Adrenal gland (tissue), 12 donors: ENCODE data around the gene DCLK3. TPM values are rescaled to one million over a fixed set of nuclear protein-coding genes. Genes with fewer than 3 reads are reported as not detected.

ENCODE experiments used
- DNase-seq, 7 donors: peaks; one replicate each; pipeline ENCODE4 v3.0.0-alpha.2; 2019 to 2020
- H3K27ac ChIP-seq, 5 donors: fragments of 200-600 bp; sonication (generic) in 4 of 5; 1 replicate in 3 of 5; 2 replicates in 2 of 5; pipeline versions ENCODE4 v1.5.1 to v1.8.0; 2016 to 2020; ENCODE audit warnings: mild to moderate bottlenecking in 1 of 5
- H3K27me3 ChIP-seq: fragments of 200-600 bp; 2 replicates; pipeline ENCODE4 v1.8.0; 2021
- H3K36me3 ChIP-seq, 2 donors: fragments of 200-600 bp; replicated peaks in 1 of 2; 1 replicate in 1 of 2; 2 replicates in 1 of 2; pipeline versions ENCODE4 v1.5.1 to v1.8.0; 2018 to 2022
- H3K4me1 ChIP-seq, 2 donors: fragments of 200-600 bp; replicated peaks in 1 of 2; 1 replicate in 1 of 2; 2 replicates in 1 of 2; pipeline versions ENCODE4 v1.5.1 to v1.8.0; 2018 to 2021
- H3K4me3 ChIP-seq, 4 donors: fragments of 200-600 bp; sonication (generic) in 3 of 4; one replicate each; pipeline ENCODE4 v1.5.1; 2016 to 2018
- H3K9me3 ChIP-seq, 3 donors: fragments of 200-600 bp; sonication (generic) in 1 of 3; replicated peaks in 1 of 3; 1 replicate in 2 of 3; 2 replicates in 1 of 3; pipeline versions ENCODE4 v1.5.1 to v1.8.0; 2016 to 2021
- POLR2A ChIP-seq, 2 donors: fragments of 450-650 bp; IDR thresholded peaks; one replicate each; pipeline ENCODE4 v1.6.1; 2017; ENCODE audit warnings: antibody characterized with exemption in 2 of 2, mild to moderate bottlenecking in 2 of 2, moderate library complexity in 1 of 2
- WGBS, 4 donors: extraction: QIAGEN DNeasy Blood & Tissue Kit in 2 of 4; methylation state at CpG; one replicate each; pipeline versions ENCODE4 v1.1.5 to v1.1.7; 2013 to 2017; 5-methylcytosine and 5-hydroxymethylcytosine counted together
- intact Hi-C, 2 donors: fragments of 100-400 bp; cut with DNase I; formaldehyde crosslinking; loops; one replicate each; pipeline versions ENCODE4 v1.14.1 to v1.15.0; 2022 to 2023
- polyA plus RNA-seq, 3 donors: library from polyadenylated mRNA; stranded (reverse); fragments of 200-250 nt in 2 of 3; fragments of 350-450 nt in 1 of 3; fragmentation: Illumina TruSeq in 1 of 3; extraction: RNeasy Lipid Tissue Mini Kit (QIAGEN cat#74804) in 1 of 3; gene quantifications; one replicate each; pipeline ENCODE4 v1.2.3, GENCODE V29; 2013 to 2014
- total RNA-seq, 9 donors: library from RNA; depleted of rRNA in 4 of 9; stranded (reverse); fragments of >200 nt in 4 of 9; fragments of 120-200 nt in 1 of 9; fragmentation: NEBNext Ultra II Directional in 1 of 9; extraction: Animal tissue kit (Norgen Biotek cat#: 25700) in 1 of 9; gene quantifications; one replicate each; pipeline versions ENCODE4 v1.1.0 to v1.2.4, GENCODE V29; 2013 to 2023
- TF ChIP-seq, protein P1 (sequence below), 6 experiments: fragments of 450-650 bp in 4 of 6; fragments of 200-600 bp in 2 of 6; sonication (generic) in 1 of 6; IDR thresholded peaks; 1 replicate in 5 of 6; 2 replicates in 1 of 6; pipeline versions ENCODE4 v1.5.1 to v1.8.0; 2016 to 2021; ENCODE audit warnings: antibody characterized with exemption in 6 of 6, mild to moderate bottlenecking in 2 of 6, moderate library complexity in 1 of 6
- donor health status: healthy with polysubstance abuse.
- donor health status: Bipolar disorder and iron deficiency.
- donor health status: DM: yes; HTN: yes; CAD: no.
- donor health status: DM: no; HTN: no; CAD: no.
- donor health status: DM: no; HTN: no; CAD: no.
- donor health status: DM: yes; HTN: yes; CAD: no.

The DCLK3 gene
- total and polyA plus RNA-seq, 12 donors, result under 0.01 to 1.5 (median 0.15) TPM; not detected in 6

DNA sequence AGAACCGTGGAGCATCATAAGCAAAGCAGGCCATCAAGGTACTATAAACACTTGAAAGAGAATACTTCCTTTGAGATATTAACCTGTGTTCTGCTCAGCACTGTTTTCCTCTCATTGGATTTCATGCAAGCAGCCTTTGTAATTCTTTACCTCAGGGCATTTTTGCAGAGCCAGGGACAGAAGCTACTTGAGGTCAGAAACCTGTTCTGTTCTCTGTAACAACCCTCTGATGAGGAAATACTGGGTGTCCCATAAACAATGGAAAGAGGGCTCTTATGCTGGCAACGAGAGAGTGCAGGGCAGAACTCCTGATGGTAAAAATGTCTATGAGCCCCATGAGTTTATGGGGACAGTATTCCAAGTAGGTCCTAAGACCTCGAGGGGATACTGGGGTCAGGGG is 66.0 kb downstream of the DCLK3 start:
- 63 to 74% (median 70%) methylated on average over 2 to 3 of the region's 3 CpGs for WGBS, 4 donors
- no peaks in the 10 kb centered on the region for H3K4me1 ChIP-seq
- intact Hi-C loops, result no loop called here
- peaks cover 5% of the 10 kb centered on the region for H3K27me3 ChIP-seq
- TF ChIP-seq, protein P1, sequence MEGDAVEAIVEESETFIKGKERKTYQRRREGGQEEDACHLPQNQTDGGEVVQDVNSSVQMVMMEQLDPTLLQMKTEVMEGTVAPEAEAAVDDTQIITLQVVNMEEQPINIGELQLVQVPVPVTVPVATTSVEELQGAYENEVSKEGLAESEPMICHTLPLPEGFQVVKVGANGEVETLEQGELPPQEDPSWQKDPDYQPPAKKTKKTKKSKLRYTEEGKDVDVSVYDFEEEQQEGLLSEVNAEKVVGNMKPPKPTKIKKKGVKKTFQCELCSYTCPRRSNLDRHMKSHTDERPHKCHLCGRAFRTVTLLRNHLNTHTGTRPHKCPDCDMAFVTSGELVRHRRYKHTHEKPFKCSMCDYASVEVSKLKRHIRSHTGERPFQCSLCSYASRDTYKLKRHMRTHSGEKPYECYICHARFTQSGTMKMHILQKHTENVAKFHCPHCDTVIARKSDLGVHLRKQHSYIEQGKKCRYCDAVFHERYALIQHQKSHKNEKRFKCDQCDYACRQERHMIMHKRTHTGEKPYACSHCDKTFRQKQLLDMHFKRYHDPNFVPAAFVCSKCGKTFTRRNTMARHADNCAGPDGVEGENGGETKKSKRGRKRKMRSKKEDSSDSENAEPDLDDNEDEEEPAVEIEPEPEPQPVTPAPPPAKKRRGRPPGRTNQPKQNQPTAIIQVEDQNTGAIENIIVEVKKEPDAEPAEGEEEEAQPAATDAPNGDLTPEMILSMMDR (IDR thresholded peaks at IDR 0.05), result no peak
- TF ChIP-seq POLR2A (IDR thresholded peaks at IDR 0.05), result no peak
- H3K4me3 ChIP-seq, result no peak overlapping the region
- peak overlapping the region in 1 of 5 donors; percentile 17 for H3K27ac ChIP-seq
- DNase-seq, result peak in 1 of 7 donors; percentile 61
- no peaks in the 10 kb centered on the region for H3K9me3 ChIP-seq
- H3K36me3 ChIP-seq, result no peaks in the 10 kb centered on the region

DNA sequence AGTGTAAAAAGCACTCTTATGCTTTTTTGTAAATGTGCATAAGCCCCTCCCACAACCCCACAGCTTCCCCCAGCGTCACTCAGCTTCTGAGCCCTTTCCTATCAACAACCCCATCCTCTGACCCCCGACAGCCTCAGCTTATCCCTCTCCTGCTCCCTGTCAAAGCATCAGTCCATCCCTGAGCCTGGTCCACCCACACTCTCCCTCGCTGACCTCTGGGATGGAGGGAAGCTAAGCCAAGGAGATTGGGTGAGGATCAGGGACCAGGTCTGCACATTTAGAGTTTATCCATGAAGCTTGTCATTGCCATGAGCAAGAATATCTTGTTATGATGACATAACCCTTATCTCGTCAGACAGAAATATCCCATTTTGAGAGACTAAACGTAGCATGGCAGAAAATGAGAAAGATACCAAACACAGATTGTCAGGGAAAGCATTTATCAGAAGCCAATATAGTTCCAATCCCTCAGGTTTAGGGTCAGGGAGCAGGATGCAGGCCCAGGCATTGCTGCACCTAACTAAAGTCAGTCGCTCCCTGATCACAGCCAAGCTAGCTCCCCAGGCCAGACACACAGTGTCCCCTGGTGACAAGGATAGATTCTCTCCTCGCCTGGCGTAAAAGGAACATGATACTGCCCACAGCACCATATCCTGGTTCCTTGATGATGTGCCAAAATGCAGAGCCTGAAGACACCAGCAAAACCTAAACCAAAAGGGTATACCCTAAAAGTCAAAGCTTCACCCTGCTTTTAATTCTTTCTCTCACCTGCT is 66.9 kb downstream of the DCLK3 start:
- Histone ChIP-seq H3K27me3 (peaks cover 5% of the 10 kb centered on the region), H3K4me3 (no peak overlapping the region), H3K9me3 (no peaks in the 10 kb centered on the region), H3K36me3 (no peaks in the 10 kb centered on the region), H3K27ac (no peak overlapping the region), H3K4me1 (no peaks in the 10 kb centered on the region)
- TF ChIP-seq, protein P1 (IDR thresholded peaks at IDR 0.05), result peak in 1 of 6 experiments; percentile 20
- TF ChIP-seq POLR2A (IDR thresholded peaks at IDR 0.05), result no peak
- 69 to 77% (median 74%) methylated on average over 7 to 8 of the region's 8 CpGs for WGBS, 4 donors
- peak in 1 of 7 donors; percentile 75 for DNase-seq
- intact Hi-C loops, result no loop called here

DNA sequence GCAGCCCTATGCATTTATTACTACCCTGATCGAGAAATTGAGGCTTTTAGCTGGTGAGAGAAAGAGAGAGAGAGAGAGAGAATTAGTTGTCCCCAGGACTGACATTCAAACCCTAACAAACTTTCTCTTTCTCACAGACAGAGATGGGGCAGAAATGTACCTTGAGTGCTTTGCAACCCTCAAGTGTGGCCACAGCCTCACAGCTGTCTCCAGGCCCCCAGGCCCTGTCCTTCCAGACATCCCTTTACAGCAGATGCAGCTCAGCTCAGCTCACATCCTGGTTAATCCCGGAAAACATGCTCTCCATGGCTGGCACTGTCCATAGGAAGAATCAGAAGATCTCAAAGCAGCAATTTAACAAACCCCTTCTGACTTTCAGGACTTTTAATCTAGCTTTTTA is 67.6 kb downstream of the DCLK3 start:
- no peak for DNase-seq
- Histone ChIP-seq H3K9me3 (no peaks in the 10 kb centered on the region), H3K4me1 (no peaks in the 10 kb centered on the region), H3K4me3 (no peak overlapping the region), H3K36me3 (no peaks in the 10 kb centered on the region), H3K27ac (no peak overlapping the region), H3K27me3 (peaks cover 5% of the 10 kb centered on the region)
- 69 to 91% (median 74%) methylated on average over 2 of the region's 2 CpGs for WGBS, 4 donors
- TF ChIP-seq, protein P1 (IDR thresholded peaks at IDR 0.05), result no peak
- TF ChIP-seq POLR2A (IDR thresholded peaks at IDR 0.05), result no peak
- intact Hi-C loops, result no loop called here

DNA sequence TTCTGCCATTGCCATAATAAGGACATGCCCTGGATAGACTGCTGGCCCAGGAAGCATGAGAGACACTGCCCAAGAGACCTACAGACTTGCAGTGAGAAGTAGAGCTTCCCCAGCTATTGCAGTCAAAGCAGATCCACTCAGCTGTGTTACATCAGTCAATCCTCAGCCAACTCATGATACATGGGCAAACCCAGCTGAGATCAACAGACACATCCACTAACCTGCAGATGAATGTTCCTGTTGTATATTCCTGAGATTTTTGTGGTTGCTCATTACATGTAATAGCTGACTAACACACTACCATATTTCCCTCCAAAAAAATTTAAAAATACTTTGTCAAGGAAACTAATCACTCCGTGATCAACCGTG is 68.6 kb downstream of the DCLK3 start:
- Histone ChIP-seq H3K4me1 (no peaks in the 10 kb centered on the region), H3K27ac (no peak overlapping the region), H3K27me3 (peaks cover 5% of the 10 kb centered on the region), H3K4me3 (no peak overlapping the region), H3K9me3 (no peaks in the 10 kb centered on the region), H3K36me3 (no peaks in the 10 kb centered on the region)
- TF ChIP-seq, protein P1 (IDR thresholded peaks at IDR 0.05), result no peak
- no peak for TF ChIP-seq POLR2A (IDR thresholded peaks at IDR 0.05)
- DNase-seq, result no peak
- 70 to 85% (median 81%) methylated on average over 2 of the region's 2 CpGs for WGBS, 4 donors
- intact Hi-C loops, result no loop called here
